Bone marrow (tissue), 2 donors: Measurements from ENCODE around the gene AMH.

Experiments used
- DNase-seq, 2 donors: peaks; one replicate each; lab custom pipeline; 2025; lab: John Stamatoyannopoulos, UW

AMH gene

DNA sequence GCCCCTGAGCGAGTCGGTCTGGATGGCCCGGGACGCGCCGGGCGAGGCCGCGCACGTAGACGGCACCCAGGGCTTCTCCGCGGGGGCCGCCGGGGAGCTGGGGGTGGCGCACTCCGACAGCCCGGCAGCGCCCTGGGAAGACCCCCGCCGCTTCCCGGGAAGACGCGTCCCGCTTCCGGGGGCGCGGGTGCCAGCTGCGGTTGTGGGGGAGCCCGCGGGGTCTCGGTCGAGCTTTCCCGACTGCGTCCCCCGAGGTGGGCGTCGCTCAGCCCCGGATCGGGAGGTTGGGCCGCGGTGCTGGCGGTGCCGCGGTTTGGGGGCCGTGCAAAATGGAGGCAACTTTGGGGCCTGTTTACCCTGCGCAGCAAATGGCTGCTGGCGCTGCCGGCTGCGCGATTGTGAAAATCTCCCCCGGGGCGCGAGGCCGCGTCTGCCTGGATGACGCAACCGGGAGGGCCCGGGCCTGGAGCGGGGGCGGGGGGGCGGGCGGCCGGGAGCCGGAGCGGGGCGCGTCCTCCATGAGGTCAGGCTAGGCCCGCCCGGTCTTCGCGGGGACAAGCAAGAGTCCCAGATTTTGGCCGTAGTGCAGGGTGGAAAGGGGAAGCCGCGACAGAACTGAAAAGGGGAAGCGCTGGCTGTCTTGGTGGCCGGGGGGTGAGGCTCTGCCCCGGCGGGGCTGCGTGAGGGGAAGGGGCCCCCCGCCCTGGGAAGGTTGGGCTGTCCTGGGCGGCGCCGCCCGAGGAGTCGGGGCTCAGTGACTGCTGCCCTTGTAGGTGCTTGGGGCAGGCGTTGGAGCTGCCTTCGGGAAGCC is 21.5 kb downstream of the AMH start:
- DNase-seq: peak; percentile 83 to 84

DNA sequence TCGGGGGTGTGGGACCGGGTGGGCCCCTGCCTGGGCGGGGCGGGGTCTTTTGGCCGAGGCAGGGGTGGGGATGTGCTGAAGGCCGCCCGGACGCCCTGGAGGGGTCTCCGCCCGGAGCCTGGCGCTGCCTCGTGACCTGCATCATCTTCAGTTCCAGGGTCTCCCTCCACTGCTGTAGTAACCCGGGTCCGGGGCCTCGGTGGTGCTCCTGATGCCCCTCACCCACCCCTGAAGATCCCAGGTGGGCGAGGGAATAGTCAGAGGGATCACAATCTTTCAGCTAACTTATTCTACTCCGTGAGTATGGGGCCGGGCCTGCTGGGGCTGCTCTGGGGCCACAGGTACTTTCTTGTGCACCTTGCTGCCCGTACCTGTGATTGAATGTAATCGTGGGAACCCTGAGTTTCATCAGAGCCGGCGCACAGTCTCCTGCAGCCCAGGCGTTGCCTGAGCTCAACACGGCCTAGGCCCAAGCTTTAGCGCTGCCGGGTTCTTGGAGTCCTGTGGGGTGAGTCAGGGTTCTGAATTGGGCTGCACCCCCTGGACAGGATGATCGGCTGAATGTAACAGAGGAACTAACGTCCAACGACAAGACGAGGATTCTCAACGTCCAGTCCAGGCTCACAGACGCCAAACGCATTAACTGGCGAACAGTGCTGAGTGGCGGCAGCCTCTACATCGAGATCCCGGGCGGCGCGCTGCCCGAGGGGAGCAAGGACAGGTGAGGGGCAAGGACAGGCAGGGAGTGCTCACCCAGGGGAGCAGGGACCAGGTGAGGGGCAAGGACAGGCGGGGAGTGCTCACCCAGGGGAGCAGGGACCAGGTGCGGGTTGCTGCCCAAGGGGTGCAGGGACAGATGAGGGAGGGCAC is 22.3 kb downstream of the AMH start:
- DNase-seq: peak in 1 of 2 donors; percentile 51

DNA sequence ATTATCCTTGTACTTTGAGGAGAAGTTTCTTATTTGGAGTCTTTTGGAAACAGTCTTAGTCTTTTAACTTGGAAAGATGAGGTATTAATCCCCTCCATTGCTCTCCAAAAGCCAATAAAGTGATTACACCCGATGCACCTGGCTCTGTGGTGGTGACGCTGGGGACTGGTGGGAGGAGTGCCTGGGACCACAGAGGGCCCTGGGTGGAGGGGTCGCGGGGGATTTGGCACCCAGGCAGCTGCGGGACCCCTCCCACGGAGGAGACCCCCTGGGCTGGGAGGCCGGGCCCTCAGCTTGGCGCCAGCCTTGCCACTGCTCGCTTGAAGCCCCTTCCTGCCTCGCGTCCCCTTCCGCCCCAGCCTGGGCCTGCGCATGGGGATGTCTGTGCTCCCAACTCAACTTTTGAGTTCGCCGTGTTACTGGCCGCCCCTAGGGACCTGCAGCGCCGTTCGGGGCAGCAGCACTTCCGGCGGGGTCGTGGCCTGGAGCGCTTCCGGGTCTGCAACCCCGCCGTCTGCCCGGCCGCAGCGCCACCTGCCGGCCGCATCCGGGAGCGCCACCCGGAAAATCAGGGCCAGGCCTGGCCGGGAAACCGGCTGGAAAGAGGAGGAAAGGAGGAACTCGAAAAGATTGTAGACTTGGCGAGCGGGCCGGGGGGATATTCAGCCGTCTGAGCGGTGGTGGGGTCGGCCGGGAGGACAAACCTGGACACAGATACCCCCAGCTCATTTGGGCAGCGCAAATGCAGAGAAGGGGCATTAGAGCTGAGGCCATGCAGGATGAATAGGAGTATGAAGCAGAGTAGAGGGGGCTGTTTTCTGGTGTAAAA is 24.4 kb downstream of the AMH start:
- DNase-seq: peak; percentile 23 to 52

DNA sequence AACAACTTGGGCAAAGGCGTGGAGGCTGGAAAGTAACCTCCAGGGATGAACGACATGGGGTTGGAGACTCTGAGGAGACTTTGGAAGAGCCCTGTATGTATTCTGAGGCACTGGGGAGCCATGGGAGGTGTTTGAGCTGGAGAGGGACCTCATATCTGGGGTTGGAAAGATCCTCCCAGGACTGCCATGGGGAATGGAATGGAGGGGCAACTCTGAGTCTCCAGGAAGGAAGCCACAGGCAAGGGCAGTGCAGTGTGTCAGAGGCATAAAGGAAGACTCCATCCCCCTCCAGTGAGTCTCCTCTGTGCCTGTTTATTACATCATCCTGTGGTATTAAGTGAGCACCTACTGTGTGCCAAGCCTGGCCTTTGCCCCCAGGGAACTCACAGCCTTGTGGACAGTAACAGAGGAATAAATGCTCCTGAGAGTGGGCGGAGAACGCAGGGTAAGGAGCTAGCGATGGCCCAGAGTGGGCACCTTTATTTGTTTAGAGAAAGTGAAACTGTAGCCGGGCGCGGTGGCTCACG is 25.1 kb downstream of the AMH start:
- no peak for DNase-seq

DNA sequence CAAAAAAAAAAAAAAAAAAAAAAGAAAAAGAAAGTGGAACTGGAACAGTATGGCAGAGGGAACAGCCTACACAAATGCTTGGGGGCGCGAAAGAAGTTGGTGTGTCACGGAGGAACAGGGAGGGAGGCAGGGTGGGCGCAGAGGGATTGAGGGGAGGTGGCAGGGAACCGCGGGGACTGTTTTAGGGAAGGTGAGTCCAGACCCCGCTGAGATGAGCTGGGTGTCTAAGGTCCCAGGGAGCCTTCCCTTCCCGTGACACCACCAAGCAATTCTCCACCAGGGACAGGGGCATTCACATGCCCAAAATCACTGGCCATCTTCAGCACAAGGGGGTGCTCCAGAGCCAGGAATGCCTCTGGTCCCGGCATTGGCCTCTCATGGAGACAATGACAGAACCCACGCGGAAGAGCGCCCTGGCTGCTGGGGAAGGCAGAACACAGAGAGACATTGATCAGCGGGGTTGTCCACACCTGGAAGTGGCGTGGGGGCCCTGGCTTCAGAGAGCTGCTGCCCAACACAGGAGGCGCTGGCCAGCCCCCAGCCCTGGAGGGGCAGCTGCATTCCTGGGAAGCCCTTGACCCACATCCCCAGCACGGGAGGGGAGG is 25.9 kb downstream of the AMH start:
- peak in 1 of 2 donors; percentile 16 for DNase-seq

DNA sequence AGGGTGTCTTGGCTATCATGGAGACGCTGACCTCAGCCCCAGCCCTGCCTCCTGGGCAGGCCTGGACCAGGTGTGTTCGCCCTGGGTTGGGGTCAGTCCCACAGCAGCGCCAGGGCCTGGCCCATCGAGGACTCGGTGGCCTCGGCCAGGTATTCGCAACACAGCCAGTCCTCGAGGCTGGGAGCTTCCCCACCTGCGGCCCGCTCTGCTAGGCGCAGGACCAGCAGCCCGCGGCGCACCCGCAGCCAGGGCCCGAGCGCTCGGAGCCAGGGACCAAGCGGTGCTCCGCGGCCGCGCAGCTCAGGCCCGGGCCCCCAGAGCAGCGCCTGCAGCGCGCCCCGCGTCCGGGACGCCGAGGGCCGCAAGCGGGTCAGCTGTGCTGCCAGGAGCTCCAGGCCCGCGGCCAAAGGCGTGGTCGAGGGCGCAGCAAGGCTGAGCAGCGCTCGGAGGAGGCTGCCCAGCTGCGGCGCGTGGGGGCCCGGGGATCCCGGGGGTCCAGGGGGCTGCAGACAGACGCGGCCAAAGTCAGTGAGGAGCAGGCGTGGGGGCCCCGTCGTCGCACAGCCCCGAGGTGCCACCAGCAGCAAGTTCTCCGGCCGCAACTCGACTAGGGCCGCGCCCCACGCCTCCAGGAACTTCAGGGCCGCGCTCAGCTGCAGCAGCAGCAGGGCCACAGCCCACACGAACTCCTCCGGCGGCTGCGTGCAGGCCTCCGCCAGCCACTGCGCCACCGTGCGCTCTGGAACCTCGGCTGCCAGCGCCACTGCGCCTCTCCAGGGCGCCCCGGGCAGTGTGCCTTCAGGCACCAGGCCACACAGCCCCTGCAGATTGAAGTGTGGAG is 26.7 kb downstream of the AMH start:
- no peak for DNase-seq

DNA sequence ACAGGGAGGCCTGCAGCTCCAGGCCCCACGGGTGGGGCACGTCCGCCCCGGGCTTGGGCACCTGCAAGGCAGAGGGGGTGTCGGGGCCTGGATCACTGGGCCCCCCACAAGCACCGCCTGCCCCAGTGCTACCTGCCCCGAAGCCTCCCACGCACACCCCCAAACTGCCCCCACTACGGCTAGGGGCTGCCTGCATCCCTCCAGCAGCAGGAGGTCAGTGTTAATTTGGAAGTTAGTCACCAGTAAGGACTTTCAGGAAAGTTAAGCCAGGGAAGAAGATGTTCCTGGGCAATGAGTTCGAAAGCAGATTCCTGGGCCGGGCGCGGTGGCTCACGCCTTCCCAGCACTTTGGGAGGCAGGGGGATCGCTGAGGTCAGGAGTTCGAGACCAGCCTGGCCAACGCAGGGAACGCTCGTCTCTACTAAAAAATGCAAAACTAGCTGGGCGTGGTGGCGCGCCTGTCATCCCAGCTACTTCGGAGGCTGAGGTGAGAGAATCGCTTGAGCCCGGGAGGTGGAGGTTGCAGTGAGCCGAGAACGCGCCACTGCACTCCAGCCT is 27.4 kb downstream of the AMH start:
- no peak for DNase-seq

DNA sequence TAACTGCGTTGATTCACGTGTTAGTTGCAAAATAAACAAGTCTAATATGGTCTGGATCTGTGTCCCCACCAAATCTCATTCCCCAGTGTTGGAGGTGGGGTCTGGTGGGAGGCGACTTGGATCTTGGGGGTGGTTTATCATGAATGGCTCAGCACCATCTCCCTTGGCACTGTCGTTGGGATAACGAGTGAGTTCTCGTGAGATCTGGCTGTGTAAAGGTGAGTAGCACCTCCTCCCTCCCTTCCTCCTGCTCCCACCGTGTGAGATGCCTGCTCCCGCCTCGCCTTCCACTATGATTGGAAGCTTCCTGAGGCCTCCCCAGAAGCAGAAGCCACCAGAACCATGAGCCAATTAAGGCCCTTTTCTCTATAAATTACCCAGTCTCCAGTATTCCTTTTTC is 28.0 kb downstream of the AMH start:
- DNase-seq: no peak

DNA sequence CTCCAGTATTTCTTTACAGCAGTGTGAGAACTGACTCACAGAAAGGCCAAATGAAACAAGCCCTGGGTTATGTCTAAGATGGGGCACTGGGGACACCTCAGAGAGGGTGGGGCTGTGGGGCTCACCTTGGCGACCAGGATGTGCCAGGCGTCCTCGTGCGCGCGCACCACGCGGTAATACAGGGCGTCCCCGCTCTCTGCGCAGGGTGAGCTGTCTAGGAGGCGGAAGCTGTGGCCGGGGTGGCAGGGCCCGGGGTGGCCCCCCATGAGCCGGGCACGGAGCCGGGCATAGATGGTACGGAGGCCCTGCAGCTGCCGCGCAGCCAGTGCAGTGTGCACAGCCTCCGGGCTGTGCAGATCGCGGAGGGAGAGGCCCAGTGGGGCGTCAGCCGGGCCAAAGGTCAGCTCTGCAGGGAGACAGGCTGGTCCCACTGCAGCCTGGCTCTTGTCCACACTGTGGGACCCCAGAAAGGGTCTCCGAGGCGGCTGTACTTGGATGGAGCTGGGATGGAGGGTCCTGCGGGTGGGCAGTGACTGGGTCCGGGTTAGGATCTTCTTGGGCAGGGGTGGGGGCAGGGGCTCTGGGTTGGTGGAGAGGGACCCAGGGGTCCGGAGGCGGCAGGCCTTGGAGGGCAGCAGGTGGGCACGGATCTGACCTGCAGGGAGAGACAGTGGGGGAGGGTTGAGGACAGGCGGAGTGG is 29.5 kb downstream of the AMH start:
- DNase-seq: no peak

DNA sequence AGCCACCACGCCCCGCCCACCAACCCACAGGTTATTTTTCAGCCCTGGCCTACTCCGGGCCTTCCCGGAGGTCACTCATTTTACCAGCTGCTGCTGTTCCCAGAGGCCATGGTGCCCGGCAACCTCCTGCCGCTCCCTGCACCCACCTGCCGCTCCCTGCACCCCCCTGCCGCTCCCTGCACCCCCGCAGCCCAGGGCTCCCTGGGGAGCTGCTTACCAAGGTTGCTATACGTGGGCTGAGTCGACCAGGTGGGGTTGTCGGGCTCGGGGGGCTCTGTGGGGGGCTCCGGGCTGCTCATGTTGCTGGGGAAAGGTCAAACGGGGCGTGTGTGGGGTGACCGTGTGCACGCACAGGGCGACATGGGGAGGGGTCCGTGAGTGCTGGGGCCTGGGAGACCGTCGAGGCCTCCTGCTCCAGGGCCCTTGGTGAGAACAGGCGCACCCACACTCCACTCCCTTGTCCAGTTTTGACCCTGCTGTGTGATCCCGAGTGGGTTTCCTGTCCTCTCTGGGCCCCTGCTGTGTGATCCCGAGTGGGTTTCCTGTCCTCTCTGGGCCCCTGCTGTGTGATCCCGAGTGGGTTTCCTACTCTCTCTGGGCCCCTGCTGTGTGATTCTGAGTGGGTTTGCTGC is 31.6 kb downstream of the AMH start:
- no peak for DNase-seq

DNA sequence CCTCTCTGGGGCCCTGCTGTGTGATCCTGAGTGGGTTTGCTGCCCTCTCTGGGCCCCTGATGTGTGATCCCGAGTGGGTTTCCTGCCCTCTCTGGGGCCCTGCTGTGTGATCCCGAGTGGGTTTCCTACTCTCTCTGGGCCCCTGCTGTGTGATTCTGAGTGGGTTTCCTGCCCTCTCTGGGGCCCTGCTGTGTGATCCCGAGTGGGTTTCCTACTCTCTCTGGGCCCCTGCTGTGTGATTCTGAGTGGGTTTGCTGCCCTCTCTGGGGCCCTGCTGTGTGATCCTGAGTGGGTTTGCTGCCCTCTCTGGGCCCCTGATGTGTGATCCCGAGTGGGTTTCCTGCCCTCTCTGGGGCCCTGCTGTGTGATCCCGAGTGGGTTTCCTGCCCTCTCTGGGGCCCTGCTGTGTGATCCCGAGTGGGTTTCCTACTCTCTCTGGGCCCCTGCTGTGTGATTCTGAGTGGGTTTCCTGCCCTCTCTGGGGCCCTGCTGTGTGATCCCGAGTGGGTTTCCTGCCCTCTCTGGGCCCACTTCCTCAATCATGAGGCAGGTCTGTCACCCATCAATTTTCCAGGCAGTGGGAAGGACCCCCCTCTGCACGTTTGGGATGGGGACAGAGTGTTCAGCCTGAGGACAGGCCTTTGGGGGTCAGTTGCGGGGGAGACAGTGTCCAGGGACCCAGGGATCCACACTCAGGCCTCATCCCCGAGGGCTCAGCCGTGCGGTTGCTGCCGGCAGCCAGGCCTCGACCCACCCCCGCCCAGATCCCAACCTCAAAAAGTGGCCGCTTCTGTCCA is 32.3 kb downstream of the AMH start:
- DNase-seq: peak in 1 of 2 donors; percentile 61

DNA sequence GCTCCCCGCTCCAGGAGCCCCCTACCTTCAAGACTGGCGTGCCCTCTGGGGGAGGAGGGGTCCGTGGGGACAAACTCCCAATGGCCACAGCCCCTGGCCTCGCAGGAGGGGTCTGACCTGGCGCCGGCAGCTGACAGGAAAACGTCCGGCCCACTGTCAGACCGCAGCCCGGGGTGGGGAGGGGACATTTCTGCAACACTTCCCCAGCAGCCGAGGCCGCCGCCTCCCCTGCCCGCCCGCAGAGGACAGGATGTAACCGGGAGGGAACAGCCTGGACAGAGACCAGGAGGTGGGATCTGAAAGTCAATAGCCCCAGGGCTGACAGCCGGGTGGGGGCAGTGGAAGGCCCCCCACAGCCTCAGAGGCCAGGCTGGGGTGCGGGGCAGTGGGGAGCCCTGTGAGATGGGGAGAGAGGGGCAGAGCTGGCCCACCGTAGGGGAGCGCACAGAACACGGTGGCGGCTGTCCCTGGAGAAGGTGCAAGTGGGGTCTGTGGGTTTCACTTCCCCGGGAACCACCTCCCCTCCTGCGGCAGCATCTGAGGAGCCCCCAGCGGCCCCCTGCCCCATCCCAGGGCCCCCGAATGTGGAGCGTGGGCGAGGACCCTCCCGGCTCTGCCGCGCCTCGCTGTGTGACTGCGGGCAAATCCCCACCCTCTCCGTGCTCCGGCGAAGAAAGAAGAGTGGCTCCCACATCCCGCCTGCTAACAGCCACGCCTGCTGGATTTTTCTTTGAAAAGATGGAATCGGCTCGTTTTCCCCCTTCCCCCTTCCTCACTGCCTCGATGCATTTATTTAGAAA is 33.1 kb downstream of the AMH start, which contains the start of gene PEAK3:
PEAK3 (minus strand) TSS at position 114 of the 800 bp plus-strand sequence. CDS start 1,244 bp downstream, outside the sequence.
- peak in 1 of 2 donors; percentile 61 for DNase-seq

DNA sequence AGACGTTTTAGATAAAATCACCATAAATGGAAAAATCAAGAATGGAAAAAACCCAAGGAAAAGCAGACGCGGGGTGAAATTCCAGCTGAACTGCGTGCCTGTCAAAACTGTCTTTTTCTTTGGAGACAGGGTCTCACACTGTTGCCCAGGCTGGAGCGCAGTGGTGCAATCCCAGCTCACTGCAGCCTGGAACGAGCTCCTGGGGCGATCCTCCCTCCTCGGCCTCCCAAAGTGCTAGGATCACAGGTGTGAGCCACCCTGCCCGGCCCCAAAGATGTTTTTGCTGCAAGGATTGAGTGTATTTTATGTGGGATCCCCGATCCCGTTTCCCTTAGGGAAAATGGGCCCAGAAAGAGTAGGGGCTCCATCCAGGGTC is 33.7 kb downstream of the AMH start:
- no peak for DNase-seq

DNA sequence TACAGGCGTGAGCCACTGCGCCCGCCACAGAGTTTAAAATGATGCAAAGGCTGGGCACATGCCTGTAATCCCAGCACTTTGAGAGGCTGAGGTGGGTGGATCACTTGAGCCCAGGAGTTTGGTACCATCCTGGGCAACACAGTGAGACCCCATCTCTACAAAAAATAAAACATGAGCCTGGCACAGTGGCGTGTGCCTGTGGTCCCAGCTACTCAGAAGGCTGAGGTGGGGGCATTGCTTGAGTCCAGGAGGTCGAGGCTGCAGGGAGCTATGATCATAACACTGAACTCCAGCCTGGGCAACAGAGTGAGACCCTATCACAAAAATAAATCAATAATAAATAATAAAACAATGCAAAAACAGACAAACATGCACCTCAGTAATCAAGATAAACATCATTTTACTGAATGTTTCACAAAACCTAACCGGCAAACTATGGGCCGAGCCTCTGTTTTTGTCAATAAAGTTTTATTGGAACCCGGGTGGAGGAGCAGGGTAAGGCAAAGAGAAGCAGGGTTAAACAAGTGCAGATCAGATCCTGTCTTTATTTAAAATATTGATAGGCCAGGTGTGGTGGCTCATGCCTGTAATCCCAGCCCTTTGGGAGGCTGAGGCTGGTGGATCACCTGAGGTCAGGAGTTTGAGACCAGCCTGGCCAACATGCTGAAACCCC is 34.8 kb downstream of the AMH start:
- DNase-seq: no peak

DNA sequence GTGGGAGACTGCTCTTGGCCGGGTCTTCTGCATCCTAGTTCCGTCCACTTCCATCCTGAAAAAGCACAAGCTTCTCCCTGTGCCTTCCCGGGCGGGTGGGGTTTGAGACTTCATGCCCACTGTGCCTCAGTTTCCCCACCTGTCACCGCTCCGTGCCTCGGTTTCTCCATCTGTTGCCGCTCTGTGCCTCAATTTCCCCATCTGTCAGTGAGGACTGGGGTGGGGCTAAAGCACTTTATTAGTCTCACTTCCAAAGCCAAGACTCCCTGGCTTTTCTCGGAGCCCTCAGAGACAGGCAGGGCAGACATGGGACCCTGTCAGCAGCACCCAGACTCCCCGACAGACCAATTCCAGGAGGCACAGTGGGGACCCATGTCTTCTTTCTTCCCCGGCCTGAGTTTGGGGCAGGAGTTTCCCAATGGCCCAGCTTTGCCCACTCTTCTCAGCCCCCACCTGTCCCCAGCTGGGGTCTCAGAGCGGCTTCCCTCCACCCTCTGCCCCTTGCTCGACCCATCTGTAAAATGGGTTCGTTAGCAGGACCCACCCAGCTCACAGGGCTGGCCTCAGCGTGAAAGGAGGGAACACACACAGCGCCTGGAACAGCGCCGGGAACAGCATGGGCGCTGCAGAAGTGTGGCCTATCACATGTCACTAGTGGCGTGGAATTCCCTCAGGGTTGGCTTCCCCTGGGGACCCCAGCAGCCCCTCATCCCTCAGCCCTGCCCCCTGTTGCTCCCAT is 37.4 kb downstream of the AMH start:
- DNase-seq: no peak
